NOMO-1 (cell line): ENCODE results near the gene SENP3.

Source experiments
- DNase-seq, 2 experiments: peaks; one replicate each; lab custom pipeline; 2025; ENCODE audit not compliant: unreplicated experiment in 2 of 2; lab: John Stamatoyannopoulos, UW

Gene SENP3

GRCh38 chr17:7575481-7575883, 13.8 kb downstream of the SENP3 start:
- DNase-seq = no peak

- DNase-seq = no peak
Observed at GRCh38 chr17:7575959-7576358, 14.2 kb downstream of the SENP3 start.

- no peak for DNase-seq
Observed at GRCh38 chr17:7576432-7576937, 14.8 kb downstream of the SENP3 start.

- no peak for DNase-seq
Observed at GRCh38 chr17:7577327-7578199, 15.8 kb downstream of the SENP3 start.

- DNase-seq = peak; percentile 97 to 99
Observed at GRCh38 chr17:7579001-7579833, 17.5 kb downstream of the SENP3 start, which contains the start of gene CD68. TSS of gene CD68 (plus strand) at chr17:7579638. CDS start at chr17:7579678, 40 bp downstream.

GRCh38 chr17:7579834-7580603, 18.3 kb downstream of the SENP3 start:
- DNase-seq = peak in 1 of 2 experiments; percentile 55

GRCh38 chr17:7580604-7581575, 19.2 kb downstream of the SENP3 start:
- no peak for DNase-seq

- DNase-seq = no peak
Observed at GRCh38 chr17:7582396-7583252, 20.9 kb downstream of the SENP3 start.

- DNase-seq = peak; percentile 94 to 97
Observed at GRCh38 chr17:7583253-7584109, 21.8 kb downstream of the SENP3 start, which contains the start of gene MPDU1. TSS of gene MPDU1 (plus strand) at chr17:7583852. CDS start at chr17:7583863, 11 bp downstream.

- DNase-seq = peak in 1 of 2 experiments; percentile 26
Observed at GRCh38 chr17:7586673-7587419, 25.1 kb downstream of the SENP3 start.

GRCh38 chr17:7587420-7588151, 25.9 kb downstream of the SENP3 start:
- DNase-seq = peak; percentile 26 to 42

- no peak for DNase-seq
Observed at GRCh38 chr17:7588553-7589203, 27.0 kb downstream of the SENP3 start.

GRCh38 chr17:7589204-7589868, 27.6 kb downstream of the SENP3 start:
- peak; percentile 63 to 74 for DNase-seq

GRCh38 chr17:7589891-7590691, 28.4 kb downstream of the SENP3 start, which contains the start of gene SOX15:
TSS of gene SOX15 (minus strand) at chr17:7590094. CDS start at chr17:7589676, 418 bp downstream.
- DNase-seq = no peak
